Nephron (organoid): ENCODE data around the gene SV2B.
A peak's percentile ranks its signal among the peaks of the same experiment; 100 is the strongest.

Source experiments
- H3K27ac Mint-ChIP-seq, 3 experiments: 2 replicates each; pipeline ENCODE4 v1.8.0; 2020; ENCODE audit warnings: mixed read lengths in 3 of 3, mild to moderate bottlenecking in 2 of 3, moderate library complexity in 1 of 3
- H3K27me3 Mint-ChIP-seq: 2 replicates; pipeline ENCODE4 v1.8.0; 2021; ENCODE audit warnings: low read depth, mild to moderate bottlenecking, moderate library complexity, mixed read lengths
- H3K36me3 Mint-ChIP-seq: 2 replicates; pipeline ENCODE4 v1.8.0; 2020; ENCODE audit warnings: low read depth, mixed read lengths
- H3K4me1 Mint-ChIP-seq: 2 replicates; pipeline ENCODE4 v1.8.0; 2020; ENCODE audit warnings: mixed read lengths
- H3K4me3 Mint-ChIP-seq, 3 experiments: 2 replicates each; pipeline ENCODE4 v1.8.0; 2020; ENCODE audit warnings: mild to moderate bottlenecking in 3 of 3, mixed read lengths in 3 of 3, moderate library complexity in 2 of 3
- H3K9me3 Mint-ChIP-seq: 2 replicates; pipeline ENCODE4 v1.8.0; 2020; ENCODE audit warnings: mixed read lengths
- TF ChIP-seq, protein P1 (sequence below), 3 experiments: fragments of 200-600 bp; sonication (generic); IDR thresholded peaks; one replicate each; pipeline ENCODE4 v1.5.0; 2021; ENCODE audit warnings: antibody characterized with exemption in 3 of 3; ENCODE audit not compliant: unreplicated experiment in 3 of 3

The SV2B gene

GRCh38 chr15:91114301-91114700, 14.2 kb downstream of the SV2B start:
- H3K4me1 Mint-ChIP-seq: peaks cover 23% of the 10 kb centered on the region
- H3K27ac Mint-ChIP-seq: no peak overlapping the region
- H3K27me3 Mint-ChIP-seq: peaks cover 19% of the 10 kb centered on the region
- H3K36me3 Mint-ChIP-seq: no peaks in the 10 kb centered on the region
- H3K4me3 Mint-ChIP-seq: no peak overlapping the region
- TF ChIP-seq, protein P1, sequence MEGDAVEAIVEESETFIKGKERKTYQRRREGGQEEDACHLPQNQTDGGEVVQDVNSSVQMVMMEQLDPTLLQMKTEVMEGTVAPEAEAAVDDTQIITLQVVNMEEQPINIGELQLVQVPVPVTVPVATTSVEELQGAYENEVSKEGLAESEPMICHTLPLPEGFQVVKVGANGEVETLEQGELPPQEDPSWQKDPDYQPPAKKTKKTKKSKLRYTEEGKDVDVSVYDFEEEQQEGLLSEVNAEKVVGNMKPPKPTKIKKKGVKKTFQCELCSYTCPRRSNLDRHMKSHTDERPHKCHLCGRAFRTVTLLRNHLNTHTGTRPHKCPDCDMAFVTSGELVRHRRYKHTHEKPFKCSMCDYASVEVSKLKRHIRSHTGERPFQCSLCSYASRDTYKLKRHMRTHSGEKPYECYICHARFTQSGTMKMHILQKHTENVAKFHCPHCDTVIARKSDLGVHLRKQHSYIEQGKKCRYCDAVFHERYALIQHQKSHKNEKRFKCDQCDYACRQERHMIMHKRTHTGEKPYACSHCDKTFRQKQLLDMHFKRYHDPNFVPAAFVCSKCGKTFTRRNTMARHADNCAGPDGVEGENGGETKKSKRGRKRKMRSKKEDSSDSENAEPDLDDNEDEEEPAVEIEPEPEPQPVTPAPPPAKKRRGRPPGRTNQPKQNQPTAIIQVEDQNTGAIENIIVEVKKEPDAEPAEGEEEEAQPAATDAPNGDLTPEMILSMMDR (IDR thresholded peaks at IDR 0.05; ENCODE audit: unreplicated experiment in 3 of 3): no peak
- H3K9me3 Mint-ChIP-seq: peaks cover 11% of the 10 kb centered on the region

GRCh38 chr15:91116113-91117067, 16.3 kb downstream of the SV2B start:
- Mint-ChIP-seq H3K27me3 (peaks cover 12% of the 10 kb centered on the region), H3K4me1 (peaks cover 23% of the 10 kb centered on the region), H3K4me3 (no peak overlapping the region), H3K9me3 (peaks cover 11% of the 10 kb centered on the region), H3K27ac (no peak overlapping the region), H3K36me3 (no peaks in the 10 kb centered on the region)
- TF ChIP-seq, protein P1 (IDR thresholded peaks at IDR 0.05; ENCODE audit: unreplicated experiment in 3 of 3): no peak

DNA sequence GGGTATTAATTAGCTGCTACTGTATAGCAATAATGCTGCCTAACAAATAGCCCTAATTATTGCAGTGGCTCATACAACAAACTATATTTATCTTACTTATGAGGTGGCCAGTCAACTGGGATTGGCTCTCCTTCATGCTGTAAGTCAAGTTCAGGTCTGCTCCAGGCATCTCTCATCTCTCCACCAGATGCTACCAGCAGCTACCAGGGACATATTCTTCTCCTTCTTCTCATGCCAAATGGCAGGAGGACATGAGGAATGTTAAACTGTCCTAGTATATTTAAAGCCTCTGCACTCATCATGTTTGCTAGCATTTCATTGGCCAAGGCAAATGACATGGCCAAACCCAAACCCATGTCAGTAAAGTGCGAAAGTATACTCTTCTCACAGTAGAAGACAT, 17.3 kb downstream of the SV2B start:
- Mint-ChIP-seq H3K9me3 (peaks cover 8% of the 10 kb centered on the region), H3K4me3 (no peak overlapping the region), H3K36me3 (no peaks in the 10 kb centered on the region), H3K4me1 (peaks cover 23% of the 10 kb centered on the region), H3K27me3 (peaks cover 18% of the 10 kb centered on the region), H3K27ac (no peak overlapping the region)
- TF ChIP-seq, protein P1 (IDR thresholded peaks at IDR 0.05; ENCODE audit: unreplicated experiment in 3 of 3): no peak

- H3K36me3 Mint-ChIP-seq: no peaks in the 10 kb centered on the region
These were observed 18.9 kb downstream of the SV2B start for GRCh38 chr15:91118817-91119590.

GRCh38 chr15:91122296-91122695, 22.2 kb downstream of the SV2B start:
- no peaks in the 10 kb centered on the region for H3K36me3 Mint-ChIP-seq
- peaks cover 28% of the 10 kb centered on the region for H3K27me3 Mint-ChIP-seq
- H3K4me3 Mint-ChIP-seq: no peak overlapping the region
- H3K4me1 Mint-ChIP-seq: peaks cover 15% of the 10 kb centered on the region
- peaks cover 4% of the 10 kb centered on the region for H3K9me3 Mint-ChIP-seq
- no peak overlapping the region for H3K27ac Mint-ChIP-seq
- TF ChIP-seq, protein P1 (IDR thresholded peaks at IDR 0.05; ENCODE audit: unreplicated experiment in 3 of 3): no peak

More at GRCh38 chr15:91118817-91119590, 18.9 kb downstream of the SV2B start:
- H3K4me3 Mint-ChIP-seq: peak overlapping the region in 1 of 3 experiments; percentile 5
- TF ChIP-seq, protein P1 (IDR thresholded peaks at IDR 0.05; ENCODE audit: unreplicated experiment in 3 of 3): no peak
- H3K9me3 Mint-ChIP-seq: peaks cover 8% of the 10 kb centered on the region
- peaks cover 23% of the 10 kb centered on the region for H3K4me1 Mint-ChIP-seq
- H3K27ac Mint-ChIP-seq: peak overlapping the region in 1 of 3 experiments; percentile 49
- peaks cover 18% of the 10 kb centered on the region for H3K27me3 Mint-ChIP-seq
